ENCODE data around the gene NDUFS7.

NDUFS7 gene

DNA sequence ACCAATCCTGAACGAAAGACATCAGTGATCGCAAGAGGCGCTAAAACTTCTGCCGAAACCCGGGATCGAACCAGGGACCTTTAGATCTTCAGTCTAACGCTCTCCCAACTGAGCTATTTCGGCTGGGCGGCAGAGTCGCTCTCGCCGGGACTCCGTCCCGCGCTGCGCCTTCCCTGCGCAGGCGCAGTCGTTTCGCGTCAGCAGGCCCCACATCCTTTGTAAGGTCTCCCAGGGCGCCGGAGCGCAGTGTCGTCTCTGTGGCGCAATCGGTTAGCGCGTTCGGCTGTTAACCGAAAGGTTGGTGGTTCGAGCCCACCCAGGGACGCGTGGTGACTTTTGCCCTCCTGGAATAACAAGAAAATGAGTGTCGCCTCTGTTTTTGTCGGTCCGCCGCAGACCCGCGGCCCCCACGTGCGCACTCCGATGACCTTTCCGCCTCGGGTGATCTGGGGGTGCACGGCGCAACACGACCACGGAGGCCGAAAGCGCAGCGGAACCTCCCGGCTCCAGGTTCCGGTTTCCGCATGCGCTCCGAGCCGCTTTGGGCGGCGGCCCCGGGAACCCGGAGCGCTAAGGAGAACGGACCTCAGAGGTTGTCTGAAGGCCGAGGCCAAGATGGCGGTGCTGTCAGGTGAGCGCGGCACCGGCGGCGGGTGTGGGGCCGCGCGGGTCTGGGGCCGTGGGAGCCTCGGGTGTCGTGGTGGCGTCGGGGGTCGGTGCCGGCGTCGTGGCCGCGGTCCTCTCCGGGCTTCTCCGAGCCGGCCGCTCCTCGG is at the start of gene NDUFS7:
Gene NDUFS7, plus strand, starts transcription at position 596 of the 773 bp plus-strand sequence. Its CDS starts 20 bp downstream, at position 616.
- peak; percentile 65 for DNase-seq

GRCh38 chr19:1336079-1336684 is 47.5 kb upstream of the NDUFS7 start:
- no peak for DNase-seq

DNA sequence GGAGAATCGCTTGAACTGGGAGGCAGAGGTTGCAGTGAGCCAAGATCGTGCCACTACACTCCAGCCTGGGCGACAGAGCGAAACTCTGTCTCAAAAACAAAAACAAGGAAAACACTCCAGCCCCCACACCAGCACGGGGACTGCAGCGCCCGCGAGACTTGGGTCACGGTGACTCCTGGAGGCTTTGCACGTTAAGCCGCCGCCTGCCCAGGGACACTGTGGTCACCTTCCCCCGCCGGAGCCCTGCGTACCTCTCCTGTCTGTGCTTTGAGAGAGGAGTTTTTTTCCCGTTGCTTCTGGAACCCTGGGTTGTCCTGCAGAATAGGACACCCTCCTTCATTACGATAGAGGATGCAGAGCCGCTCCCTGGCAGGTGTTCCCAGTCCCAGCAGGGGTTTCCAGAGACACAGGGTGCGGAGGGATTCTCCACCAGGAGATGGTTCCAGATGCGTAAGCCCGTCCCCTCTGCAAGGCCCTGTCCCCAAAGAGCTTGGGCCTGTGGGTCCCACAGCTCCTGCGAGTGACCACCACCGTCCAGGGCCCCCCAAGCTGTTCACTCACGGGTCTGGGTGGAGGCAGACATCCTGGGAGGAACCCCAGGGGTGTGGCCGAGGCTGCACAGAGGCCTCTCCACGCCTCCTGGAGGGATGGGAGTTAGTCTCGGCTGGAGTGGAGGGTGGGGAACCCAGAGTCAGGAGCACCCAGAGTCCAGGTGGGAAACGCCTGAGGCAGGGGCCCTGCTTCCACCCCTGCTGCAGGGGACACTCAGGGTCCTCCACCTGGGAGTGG is 42.8 kb upstream of the NDUFS7 start:
- no peak for DNase-seq

- DNase-seq = no peak
Observed at GRCh38 chr19:1343041-1343440, 40.7 kb upstream of the NDUFS7 start.

DNA sequence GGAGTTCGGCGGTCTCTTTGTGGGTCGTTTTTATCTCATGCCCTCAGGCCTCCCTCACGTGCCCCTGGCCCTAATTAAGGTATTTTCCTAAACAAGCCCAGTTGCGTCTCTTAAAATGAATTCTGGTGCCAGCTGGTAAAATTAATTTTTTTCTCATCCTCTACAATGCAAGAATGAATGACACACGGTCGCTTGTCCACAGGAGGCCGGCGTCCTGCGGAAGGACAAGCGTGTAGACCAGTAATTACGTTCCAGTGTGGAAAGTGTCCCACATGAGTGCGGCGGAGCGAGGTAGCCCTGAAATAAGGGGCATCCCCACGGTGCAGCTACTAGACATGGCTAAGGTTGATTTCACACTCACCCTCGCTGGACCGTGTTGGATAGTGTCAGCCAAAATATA is 34.5 kb upstream of the NDUFS7 start:
- no peak for DNase-seq

- DNase-seq = no peak
Observed at GRCh38 chr19:1350867-1351266, 32.8 kb upstream of the NDUFS7 start.

- no peak for DNase-seq
Observed at GRCh38 chr19:1351381-1351851, 32.3 kb upstream of the NDUFS7 start.

DNA sequence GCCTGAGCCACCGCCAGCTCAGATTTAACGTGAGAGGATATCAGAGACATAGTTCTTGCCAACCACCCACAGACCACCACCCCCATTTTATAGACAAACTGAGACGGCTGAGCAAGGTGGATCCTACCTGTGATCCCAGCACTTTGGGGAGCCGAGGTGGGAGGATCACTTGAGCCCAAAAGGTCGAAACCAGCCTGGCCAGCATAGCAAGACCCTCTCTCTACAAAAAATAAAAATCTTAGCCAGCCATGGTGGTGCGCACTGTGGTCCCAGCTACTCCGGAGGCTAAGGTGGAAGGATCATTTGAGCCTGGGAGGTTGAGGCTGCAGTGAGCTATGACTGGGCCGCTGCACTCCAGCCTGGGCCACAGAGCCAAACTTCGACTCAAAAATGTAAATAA is 30.6 kb upstream of the NDUFS7 start:
- no peak for DNase-seq

DNA sequence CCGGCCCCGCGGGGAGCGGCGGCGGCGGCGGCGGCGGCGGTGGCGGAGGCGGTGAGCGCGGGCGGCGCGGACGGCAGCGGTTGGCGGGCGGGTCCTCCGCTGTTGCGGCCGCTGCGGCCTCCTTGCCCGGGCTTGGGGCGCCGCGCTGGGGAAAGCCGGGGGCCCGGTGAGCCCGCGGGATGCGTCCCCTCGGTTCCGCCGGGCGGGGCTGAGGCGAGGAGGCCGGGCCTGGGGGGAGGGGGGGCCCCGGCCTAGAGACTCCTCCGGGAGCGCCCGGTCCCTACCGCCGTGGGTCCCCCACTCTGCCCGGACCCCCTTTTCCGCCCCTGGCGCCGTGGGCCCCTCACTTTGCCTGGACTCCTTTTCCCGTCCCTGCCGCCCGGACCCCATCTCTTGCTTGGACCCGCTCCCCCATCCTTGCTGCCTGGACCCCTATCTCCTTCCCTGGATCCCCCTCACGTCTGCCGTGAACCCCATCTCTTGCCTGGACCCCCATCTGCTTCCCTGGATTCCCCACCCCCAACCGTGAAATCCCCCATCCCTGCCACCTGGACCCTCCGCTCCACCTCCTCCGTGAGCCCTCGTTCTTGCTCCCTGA is 28.6 kb upstream of the NDUFS7 start:
- DNase-seq = no peak

DNA sequence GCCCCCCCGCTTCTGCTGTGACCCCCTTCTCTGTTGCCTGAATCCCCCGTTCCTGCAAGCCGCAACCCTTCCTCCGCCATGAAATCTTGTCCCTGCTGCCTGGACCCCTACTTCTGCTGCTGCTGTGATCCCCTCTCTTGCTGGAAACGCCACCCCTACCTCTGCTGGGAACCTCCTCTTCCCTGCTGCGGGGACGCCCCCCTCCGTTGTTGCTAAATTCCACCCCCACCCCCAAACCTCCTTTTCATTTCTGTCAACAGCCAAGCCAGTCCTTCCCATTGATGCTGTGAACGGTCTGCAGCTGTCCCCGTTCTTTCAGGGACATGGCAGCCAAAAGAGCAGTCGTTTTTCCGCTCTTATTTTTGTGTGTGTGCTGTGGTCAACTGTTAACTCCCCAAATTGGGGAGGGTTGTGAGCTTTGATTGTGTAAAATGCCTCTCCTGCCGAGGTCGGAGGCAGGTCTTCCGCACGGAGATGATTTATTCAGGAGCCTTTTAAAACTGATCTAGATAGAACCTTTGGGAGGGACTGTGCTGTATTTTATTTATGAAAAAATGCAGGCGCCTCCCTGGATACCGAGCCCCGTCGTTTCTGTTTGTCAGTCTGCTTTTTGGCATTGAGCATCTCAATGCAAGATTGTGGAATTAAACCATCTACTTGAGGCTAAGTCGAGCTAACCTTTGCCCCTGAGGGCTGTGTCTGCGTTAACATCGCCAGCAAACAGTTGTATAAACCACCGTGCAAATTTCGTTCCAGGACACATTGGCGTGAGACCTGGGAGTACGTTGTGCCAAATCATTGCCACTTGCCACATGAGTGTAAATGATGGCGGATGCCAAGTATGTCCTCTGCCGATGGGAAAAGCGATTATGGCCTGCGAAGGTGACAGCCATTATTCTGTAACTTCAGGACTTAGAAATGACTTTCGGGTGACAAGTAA is 27.9 kb upstream of the NDUFS7 start:
- DNase-seq = no peak

- DNase-seq = no peak
Observed at GRCh38 chr19:1356508-1356865, 27.2 kb upstream of the NDUFS7 start.

- DNase-seq = no peak
Observed at GRCh38 chr19:1357531-1358109, 26.1 kb upstream of the NDUFS7 start.

- DNase-seq = no peak
Observed at GRCh38 chr19:1360126-1360817, 23.4 kb upstream of the NDUFS7 start.

GRCh38 chr19:1360818-1361461 is 22.8 kb upstream of the NDUFS7 start:
- DNase-seq = no peak

- no peak for DNase-seq
Observed at GRCh38 chr19:1361601-1362386, 21.9 kb upstream of the NDUFS7 start.

- no peak for DNase-seq
Observed at GRCh38 chr19:1362387-1363257, 21.1 kb upstream of the NDUFS7 start.

GRCh38 chr19:1363599-1363998 is 20.1 kb upstream of the NDUFS7 start:
- no peak for DNase-seq

- no peak for DNase-seq
Observed at GRCh38 chr19:1364070-1364704, 19.5 kb upstream of the NDUFS7 start.
